ENCODE data around the gene USP7.

DNA sequence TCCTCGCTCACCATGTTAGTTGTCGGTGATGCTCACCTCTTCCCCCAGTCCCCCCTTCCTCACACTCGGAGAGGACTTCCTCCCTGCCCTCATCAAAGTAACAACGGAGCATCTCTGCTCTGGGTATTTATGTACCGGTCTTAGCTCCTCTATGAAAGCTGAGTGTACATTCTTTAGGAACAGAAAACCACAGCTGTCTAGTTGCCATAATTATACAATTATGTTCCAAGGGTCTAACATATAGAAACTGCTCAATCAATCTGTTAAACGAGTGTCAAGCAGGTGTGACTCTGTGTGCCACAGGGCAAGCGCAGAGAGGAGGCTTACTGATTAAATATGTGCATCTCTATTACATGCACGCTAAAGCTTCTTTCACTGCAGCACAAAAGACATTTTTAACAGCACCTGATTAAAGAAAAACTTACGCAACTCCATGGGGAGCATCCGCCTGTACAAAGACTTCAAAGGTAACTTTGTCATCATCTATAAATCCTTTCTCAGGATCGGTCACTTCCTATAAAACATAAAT lies 43.7 kb downstream of the USP7 start:
- TF ChIP-seq EZH2 (IDR thresholded peaks at IDR 0.05; ENCODE audit: insufficient read depth, poor library complexity, severe bottlenecking) (no peak), EZH2phosphoT487 (IDR thresholded peaks at IDR 0.05; ENCODE audit: insufficient read depth, low read depth) (no peak)

Measured in GM23248 (cell line).